Ishikawa (cell line): ENCODE data around the gene SLC13A4.

Source experiments
- CEBPB ChIP-seq: IDR thresholded peaks from 2 replicates; pipeline ENCODE4 v1.6.1; 2012
- CREB1 ChIP-seq: IDR thresholded peaks from 2 replicates; pipeline ENCODE4 v1.6.1; 2012; ENCODE audit warnings: low read depth
- EGR1 ChIP-seq: IDR thresholded peaks from 2 replicates; pipeline ENCODE4 v1.6.1; 2012
- EP300 ChIP-seq: IDR thresholded peaks from 2 replicates; pipeline ENCODE4 v1.6.1; 2012; ENCODE audit warnings: borderline replicate concordance
- FOXM1 ChIP-seq: IDR thresholded peaks from 2 replicates; pipeline ENCODE4 v1.6.1; 2012; ENCODE audit warnings: low read depth, borderline replicate concordance
- NFIC ChIP-seq: IDR thresholded peaks from 2 replicates; pipeline ENCODE4 v1.6.1; 2012
- RAD21 ChIP-seq: IDR thresholded peaks from 2 replicates; pipeline ENCODE4 v1.6.1; 2012; ENCODE audit warnings: low read depth
- TAF1 ChIP-seq: IDR thresholded peaks from 2 replicates; pipeline ENCODE4 v1.6.1; 2012; ENCODE audit warnings: low read depth, mild to moderate bottlenecking
- TCF12 ChIP-seq: IDR thresholded peaks from 2 replicates; pipeline ENCODE4 v1.6.1; 2012; ENCODE audit warnings: low read depth
- TEAD4 ChIP-seq: IDR thresholded peaks from 2 replicates; pipeline ENCODE4 v1.6.1; 2012
- YY1 ChIP-seq: IDR thresholded peaks from 2 replicates; pipeline ENCODE4 v1.6.1; 2012; ENCODE audit warnings: low read depth
- ZBTB7A ChIP-seq: IDR thresholded peaks from 2 replicates; pipeline ENCODE4 v1.6.1; 2012; ENCODE audit warnings: low read depth
- TF ChIP-seq, protein P1 (sequence below): IDR thresholded peaks from 2 replicates; pipeline ENCODE4 v1.6.1; 2012
- TF ChIP-seq, protein P2 (sequence below): IDR thresholded peaks from 2 replicates; pipeline ENCODE4 v1.6.1; 2012
- TF ChIP-seq, protein P3 (sequence below): IDR thresholded peaks from 2 replicates; pipeline ENCODE4 v1.6.1; 2012; ENCODE audit warnings: low read depth, mild to moderate bottlenecking

The SLC13A4 gene

DNA sequence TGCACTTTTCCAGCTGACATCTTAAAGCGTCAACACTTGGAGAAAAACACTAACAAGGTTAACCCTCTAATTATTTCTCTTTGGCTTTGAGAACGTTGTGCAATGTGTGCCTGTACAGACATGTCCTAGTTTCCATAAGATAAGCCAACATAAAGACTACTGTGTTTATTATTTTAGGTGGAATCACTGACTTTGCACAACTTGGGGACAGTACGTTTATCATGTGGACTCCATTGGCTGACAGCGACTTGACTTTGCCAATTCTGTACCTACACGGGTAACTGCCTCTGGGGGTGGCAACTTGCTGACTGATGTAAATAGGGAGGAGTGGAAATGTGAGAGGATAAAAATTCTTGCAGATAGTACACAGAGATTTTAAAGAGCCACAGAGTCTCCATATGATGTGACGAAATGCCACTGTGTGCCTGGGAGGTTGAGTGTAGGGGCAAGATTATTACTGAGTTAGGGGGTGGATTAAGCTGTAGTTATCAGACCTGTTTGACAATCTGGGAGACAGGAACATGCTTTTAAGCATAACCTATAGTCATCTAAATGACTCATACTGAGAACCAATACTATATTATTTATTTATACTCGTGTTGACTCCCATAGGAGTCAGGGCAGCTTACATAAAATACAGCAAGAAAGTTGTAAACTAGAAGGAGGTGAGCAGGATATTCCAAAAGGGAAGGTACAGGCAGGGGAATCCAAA, 21.0 kb downstream of the SLC13A4 start:
- no peak for TF ChIP-seq RAD21
- no peak for TF ChIP-seq TEAD4
- no peak for TF ChIP-seq EP300
- TF ChIP-seq, protein P1, sequence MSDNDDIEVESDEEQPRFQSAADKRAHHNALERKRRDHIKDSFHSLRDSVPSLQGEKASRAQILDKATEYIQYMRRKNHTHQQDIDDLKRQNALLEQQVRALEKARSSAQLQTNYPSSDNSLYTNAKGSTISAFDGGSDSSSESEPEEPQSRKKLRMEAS = no peak
- no peak for TF ChIP-seq ZBTB7A
- TF ChIP-seq, protein P2, sequence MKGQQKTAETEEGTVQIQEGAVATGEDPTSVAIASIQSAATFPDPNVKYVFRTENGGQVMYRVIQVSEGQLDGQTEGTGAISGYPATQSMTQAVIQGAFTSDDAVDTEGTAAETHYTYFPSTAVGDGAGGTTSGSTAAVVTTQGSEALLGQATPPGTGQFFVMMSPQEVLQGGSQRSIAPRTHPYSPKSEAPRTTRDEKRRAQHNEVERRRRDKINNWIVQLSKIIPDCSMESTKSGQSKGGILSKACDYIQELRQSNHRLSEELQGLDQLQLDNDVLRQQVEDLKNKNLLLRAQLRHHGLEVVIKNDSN = no peak
- no peak for TF ChIP-seq TCF12
- TF ChIP-seq TAF1 = no peak
- TF ChIP-seq, protein P3, sequence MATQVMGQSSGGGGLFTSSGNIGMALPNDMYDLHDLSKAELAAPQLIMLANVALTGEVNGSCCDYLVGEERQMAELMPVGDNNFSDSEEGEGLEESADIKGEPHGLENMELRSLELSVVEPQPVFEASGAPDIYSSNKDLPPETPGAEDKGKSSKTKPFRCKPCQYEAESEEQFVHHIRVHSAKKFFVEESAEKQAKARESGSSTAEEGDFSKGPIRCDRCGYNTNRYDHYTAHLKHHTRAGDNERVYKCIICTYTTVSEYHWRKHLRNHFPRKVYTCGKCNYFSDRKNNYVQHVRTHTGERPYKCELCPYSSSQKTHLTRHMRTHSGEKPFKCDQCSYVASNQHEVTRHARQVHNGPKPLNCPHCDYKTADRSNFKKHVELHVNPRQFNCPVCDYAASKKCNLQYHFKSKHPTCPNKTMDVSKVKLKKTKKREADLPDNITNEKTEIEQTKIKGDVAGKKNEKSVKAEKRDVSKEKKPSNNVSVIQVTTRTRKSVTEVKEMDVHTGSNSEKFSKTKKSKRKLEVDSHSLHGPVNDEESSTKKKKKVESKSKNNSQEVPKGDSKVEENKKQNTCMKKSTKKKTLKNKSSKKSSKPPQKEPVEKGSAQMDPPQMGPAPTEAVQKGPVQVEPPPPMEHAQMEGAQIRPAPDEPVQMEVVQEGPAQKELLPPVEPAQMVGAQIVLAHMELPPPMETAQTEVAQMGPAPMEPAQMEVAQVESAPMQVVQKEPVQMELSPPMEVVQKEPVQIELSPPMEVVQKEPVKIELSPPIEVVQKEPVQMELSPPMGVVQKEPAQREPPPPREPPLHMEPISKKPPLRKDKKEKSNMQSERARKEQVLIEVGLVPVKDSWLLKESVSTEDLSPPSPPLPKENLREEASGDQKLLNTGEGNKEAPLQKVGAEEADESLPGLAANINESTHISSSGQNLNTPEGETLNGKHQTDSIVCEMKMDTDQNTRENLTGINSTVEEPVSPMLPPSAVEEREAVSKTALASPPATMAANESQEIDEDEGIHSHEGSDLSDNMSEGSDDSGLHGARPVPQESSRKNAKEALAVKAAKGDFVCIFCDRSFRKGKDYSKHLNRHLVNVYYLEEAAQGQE = no peak
- TF ChIP-seq CEBPB = no peak
- no peak for TF ChIP-seq CREB1
- no peak for TF ChIP-seq YY1
- TF ChIP-seq EGR1 = no peak
- TF ChIP-seq NFIC = no peak
- no peak for TF ChIP-seq FOXM1

DNA sequence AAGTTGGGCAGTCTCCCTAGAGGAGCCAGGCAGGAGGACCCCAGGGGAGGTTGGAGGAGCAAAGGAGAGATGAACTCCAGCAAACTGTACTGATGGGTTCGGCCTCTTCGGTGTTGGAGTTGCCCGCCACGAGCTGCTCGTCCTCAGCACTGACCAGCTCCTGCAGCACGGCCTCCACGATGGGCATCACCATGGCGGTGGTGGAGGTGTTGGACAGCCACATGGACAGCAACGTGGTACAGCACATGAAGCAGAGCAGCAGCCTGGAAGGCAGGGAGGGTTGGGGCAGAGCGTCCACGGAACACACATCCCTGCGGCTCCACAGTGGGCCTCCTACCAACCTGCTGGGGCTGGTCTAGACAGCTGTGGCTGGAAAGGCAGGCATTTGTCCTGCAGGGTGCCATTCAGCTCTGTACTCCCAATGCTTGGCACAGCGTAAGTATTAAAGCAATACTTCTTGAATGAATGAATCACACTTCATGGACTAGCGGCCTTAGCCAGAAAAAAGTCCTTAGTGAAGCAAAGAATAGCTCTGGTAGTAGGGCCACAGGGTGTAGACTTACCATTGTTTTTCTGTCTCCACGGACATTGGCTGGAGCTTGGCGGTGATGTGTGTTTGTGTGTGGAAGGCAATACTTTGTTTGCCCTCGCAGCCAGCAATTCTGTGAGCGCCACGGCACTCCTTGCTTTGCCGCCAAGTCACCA, 21.8 kb downstream of the SLC13A4 start:
- TF ChIP-seq CEBPB (no peak), NFIC (no peak), RAD21 (no peak), CREB1 (no peak), TCF12 (no peak), YY1 (no peak), EGR1 (no peak), TAF1 (no peak), FOXM1 (no peak)
- TF ChIP-seq, protein P1 = no peak

DNA sequence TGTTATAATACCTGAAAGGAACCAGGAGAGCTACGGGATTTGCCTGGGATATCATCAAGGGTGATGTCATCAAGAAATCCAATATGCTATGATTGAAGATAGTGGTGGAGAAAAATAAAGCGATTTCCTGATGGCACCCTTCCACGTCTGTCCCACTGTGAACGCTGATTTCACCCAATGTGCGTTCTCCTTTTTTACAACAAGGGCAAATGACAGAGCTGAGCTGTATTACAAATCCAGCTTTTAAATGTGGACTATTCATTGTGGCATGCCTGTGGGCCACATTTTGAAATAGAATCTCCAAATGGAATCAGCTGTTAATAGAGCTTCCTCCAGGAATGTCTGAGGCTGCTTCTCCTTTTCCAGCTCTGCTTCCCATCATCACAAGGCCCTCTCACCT, 23.3 kb downstream of the SLC13A4 start:
- TF ChIP-seq TAF1 = no peak
- TF ChIP-seq, protein P1 = no peak

DNA sequence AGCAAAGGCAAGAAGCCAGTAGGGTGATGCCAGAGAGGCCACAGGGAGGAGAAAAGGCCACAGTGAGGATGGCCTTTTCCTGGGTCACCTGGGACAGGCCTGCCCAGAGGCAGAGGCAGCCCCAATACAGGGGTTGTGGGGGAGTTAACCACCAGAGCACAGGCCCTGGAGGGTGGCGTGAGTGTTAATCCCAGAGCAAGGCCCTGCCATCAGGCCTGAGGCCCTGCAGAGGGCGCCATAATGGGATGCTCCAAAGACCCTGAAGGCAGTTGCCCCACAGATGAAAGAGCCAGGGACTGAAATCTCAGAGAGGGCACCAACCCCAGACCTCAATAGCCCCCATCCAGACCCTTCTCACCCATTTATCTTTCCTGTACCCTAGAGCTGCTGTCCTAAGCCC, 23.9 kb downstream of the SLC13A4 start:
- TF ChIP-seq FOXM1 (no peak), CEBPB (no peak), CREB1 (no peak), EGR1 (no peak), EP300 (no peak), NFIC (no peak), ZBTB7A (no peak), RAD21 (no peak), TAF1 (no peak), TEAD4 (no peak), YY1 (no peak), TCF12 (no peak)
- TF ChIP-seq, protein P2 = no peak
- TF ChIP-seq, protein P1 = no peak
- TF ChIP-seq, protein P3 = no peak

DNA sequence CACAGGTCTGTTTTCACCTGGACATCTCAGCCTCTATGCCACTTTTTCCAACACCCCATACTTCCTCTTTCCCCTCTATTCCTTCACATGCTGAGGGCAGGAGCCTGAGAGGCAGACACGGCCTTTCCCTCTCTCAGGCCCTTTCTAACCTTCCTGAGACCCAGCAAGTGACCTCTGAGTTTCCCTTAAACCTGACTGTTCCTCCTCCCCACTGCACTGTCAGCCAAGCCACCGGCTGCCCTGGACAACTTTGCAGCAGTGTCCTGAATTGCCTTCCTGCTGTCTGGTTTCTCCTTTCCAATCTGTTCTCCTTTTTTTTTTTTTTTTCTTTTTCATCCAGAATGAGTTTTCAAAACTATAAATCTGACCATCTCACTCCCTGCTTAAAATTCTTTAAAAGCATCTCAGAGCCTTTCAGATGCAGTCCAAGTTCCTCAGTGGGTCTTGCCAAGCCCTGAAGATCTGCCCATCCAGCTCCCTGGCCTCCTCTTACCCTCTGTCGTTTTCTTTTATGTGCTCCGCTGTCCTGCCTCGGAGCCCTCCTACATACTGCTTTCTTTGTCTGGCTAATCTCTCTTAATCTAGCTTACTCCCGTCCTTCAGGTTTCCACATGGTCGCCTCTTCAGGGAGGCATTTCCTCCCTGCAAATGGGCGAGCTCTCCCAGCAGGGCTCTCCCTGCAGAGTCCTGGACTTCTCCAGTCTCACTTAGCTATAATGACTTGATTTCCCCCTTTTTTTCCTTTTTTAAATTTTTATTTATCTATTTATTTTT, 30.5 kb downstream of the SLC13A4 start:
- TF ChIP-seq EGR1 (no peak), TEAD4 (no peak), CREB1 (no peak), CEBPB (no peak), YY1 (no peak), TCF12 (no peak), RAD21 (no peak), FOXM1 (no peak), NFIC (no peak), EP300 (no peak), TAF1 (no peak), ZBTB7A (no peak)
- TF ChIP-seq, protein P2 = no peak
- TF ChIP-seq, protein P3 = no peak
- TF ChIP-seq, protein P1 = no peak
